Stimulated activated CD8-positive, alpha-beta memory T cell treated with anti-CD3 and anti-CD28 coated beads, Interleukin-2, amount 100 ng/mL, for 1 hour (primary cell): ENCODE results near the gene PNMA8C.
"Not testable (repeated sequence)": the region's sequence is repeated elsewhere in the genome, so short reads cannot be mapped to it uniquely, and the experiment has no call there.

Experiments used
- DNase-seq, 2 donors: peaks; one replicate each; pipeline ENCODE4 v3.0.0-alpha.2; 2020; ENCODE audit warnings: low read depth in 2 of 2

PNMA8C gene

GRCh38 chr19:46447824-46448223 lies 19.1 kb upstream of the PNMA8C start:
- DNase-seq, result no peak

GRCh38 chr19:46447006-46447405 lies 18.3 kb upstream of the PNMA8C start:
- no peak for DNase-seq

DNA sequence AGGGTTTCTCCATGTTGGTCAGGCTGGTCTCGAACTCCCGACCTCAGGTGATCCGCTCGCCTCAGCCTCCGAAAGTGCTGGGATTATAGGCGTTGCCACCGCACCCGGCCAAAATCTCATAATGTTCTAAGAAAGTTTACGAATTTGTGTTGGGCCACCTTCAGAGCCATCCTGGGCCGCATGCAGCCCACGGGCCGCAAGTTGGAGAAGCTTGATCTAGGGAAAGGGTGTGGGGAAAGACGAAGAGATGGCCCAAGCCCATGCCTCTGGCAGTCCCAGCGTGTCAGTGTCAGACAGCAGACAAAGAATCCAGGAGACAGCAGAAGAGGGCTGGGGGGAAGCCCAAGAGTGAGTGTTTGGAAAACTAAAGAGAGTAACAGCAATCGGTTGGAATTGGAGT lies 17.3 kb upstream of the PNMA8C start:
- DNase-seq, result no peak

DNA sequence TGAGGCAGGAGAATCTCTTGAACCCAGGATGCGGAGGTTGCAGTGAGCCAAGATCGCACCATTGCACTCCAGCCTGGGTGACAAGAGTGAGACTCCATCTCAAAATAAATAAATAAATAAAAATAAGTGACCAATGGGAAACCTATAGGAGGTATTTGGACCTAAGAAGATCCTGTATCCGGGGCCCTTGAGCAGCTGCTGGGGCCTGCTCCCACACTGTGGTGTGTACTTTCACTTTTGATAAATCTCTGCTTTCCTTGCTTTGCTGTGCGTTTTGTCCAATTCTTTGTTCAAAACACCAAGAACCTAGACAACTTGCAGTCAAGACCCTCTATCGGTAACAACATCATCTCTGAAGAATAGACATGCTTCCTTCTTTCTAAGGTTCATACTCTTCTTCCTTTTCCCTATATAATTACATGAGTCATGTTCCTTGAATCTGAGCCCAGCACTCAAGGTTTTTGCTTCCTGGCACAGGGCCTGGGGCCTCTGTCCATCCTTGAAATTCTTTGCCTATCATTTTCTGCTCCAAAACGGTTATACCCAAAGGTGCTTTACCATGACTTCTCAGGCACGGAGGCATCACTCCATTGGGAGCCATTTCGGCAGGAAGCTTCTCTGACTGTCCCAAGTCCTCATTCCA lies 14.2 kb upstream of the PNMA8C start:
- no peak for DNase-seq

GRCh38 chr19:46441866-46442265 lies 13.1 kb upstream of the PNMA8C start:
- no peak for DNase-seq

GRCh38 chr19:46435689-46436088 lies 7.0 kb upstream of the PNMA8C start:
- DNase-seq, result not testable (repeated sequence)

DNA sequence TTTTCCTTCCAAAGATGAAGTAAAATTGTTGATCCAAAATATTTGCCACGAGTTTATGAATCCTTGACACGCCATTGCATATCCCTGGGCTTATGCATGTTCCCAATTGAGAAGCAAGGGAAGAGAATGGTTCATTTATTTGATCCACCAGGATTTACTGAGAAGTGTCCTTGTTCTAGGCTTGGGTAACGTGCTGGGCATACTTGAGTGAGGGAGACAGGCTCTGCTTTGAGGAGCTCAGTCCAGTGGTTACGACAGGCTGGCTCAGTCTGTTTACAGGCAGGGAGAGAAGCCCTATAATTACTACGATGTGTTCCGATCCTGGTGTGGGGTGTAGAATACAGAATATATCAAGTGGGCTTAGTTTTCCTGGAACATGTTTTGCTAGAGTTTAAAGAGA lies 6.3 kb upstream of the PNMA8C start:
- no peak for DNase-seq

- not testable (repeated sequence) for DNase-seq
Observed at GRCh38 chr19:46433470-46433869, 4.7 kb upstream of the PNMA8C start.

DNA sequence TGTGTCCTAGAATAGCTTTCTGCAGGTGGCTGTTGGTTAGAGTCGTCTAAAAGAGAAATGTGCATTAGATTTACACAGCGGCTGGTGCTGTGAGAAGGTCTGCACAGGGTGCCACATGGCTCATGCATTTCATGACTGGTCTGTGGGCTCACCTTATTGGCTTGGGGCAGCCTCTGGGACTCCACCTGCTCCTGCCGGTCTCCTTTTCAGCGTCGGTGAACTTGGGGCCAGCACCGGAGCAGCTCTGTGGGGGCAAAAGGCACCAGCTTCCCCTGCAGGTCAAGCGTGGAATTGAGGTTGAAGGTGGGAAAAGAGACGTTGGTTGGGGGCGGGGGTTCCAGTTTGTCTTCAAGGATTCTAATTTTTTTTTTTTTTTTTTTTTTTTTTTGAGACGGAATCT lies 3.1 kb upstream of the PNMA8C start:
- no peak for DNase-seq

- no peak for DNase-seq
Observed at GRCh38 chr19:46429999-46430398, 1.3 kb upstream of the PNMA8C start.

DNA sequence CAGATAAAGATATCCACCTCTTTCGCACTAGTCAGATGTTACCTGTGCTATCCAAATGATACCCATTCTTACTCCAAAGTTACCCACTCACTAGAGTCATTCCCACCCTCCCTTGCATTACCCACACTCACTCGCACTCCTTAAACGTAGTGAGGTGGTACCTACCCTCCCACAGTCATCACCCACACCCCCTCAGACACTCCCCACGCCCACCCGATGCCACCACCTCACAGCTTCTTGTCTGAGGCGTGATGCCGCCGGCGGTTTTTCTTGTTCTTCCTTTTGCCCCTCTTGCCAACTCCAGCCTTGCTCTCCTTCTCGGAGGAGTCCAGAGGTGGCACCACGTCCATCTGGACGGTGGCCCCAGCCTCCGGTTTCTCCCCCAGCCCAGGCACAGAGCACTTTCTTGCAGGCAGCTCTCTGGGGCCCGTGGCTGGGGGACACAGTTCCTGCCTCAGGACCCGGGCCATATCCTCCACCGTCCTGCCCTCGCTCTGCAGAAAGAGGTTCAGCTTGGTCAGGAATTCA lies 1.2 kb downstream of the PNMA8C start:
- no peak for DNase-seq

DNA sequence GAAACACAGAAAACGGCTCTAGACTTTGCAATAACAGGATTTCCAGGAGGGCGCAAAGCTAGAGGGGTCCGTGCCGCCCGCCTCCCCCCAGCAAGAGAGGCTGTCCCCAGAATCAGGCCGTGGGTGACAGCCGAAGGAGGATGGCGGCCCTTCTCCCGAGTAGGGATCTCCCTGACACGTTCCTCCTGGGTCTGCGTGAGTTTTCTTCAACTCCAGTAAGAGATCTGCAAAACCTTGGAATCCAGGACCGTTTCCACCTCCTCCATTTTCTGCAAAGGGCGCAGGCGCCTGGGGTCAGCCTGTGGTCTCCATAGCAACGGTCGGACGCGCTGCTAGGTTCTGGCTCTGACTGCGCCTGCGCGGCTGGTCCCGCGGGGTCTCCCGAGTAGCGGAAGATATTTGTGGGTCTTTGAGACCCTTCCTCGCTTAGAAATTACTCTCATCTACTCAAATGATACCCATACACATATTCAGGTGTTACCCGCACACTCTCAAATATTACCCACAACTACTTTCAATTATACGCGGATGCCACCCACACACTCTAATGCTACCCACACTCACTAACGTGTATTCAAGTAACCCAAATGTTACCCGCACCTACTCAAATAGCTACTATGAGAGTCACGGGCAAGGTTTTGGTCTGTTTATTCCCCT lies 2.1 kb downstream of the PNMA8C start:
- DNase-seq, result no peak

- no peak for DNase-seq
Observed at GRCh38 chr19:46426035-46426505, 2.7 kb downstream of the PNMA8C start.

- no peak for DNase-seq
Observed at GRCh38 chr19:46423188-46423587, 5.5 kb downstream of the PNMA8C start.

GRCh38 chr19:46422344-46422743 lies 6.4 kb downstream of the PNMA8C start:
- no peak for DNase-seq

GRCh38 chr19:46420056-46420455 lies 8.7 kb downstream of the PNMA8C start:
- no peak for DNase-seq

GRCh38 chr19:46415804-46416709 lies 12.7 kb downstream of the PNMA8C start:
- DNase-seq, result not testable (repeated sequence)

GRCh38 chr19:46414899-46415298 lies 13.8 kb downstream of the PNMA8C start:
- not testable (repeated sequence) for DNase-seq

DNA sequence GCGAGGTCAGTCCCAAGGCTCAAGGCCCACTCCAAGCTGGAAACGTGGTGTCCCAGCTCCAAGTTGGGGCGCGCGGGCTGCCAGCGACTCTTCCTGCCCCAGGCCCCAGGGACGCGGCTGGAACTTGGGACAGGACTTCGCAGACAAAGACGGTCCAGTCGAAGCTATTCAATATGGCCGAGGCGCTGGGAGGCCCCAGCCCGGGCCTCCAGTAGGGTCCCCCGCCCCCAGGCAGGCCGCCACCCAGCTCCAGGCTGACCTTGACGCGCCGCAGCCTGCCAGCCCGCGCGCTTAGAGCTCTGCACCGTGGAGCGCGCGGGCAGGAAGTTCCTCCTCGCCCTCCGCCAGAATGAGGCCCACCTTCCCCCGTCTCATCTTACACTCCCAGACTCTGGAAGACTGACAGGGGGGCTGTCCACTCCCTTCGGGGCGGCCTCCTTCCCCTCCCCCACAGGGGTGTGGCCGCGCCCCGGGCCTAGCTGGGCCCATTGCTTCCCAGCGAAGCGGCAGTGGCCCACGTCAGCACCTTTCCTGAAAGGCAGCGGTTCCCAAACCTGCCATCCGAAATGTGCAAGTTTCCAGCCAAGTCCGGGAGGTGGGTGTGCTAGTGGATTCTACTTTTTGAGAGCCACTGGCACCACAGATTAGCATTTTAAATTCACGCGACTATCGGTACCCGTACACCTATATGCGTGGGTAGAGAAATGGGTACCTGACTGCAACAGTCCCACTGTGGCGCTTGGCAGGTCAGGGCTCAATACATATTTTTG lies 15.3 kb downstream of the PNMA8C start, which contains the start of gene CCDC8:
CCDC8 (minus strand) TSS at position 303 of the 770 bp plus-strand sequence. CDS start 754 bp downstream, outside the sequence.
- DNase-seq, result no peak

GRCh38 chr19:46412650-46413261 lies 16.0 kb downstream of the PNMA8C start:
- no peak for DNase-seq
